Nephron progenitor cell (in vitro differentiated cells): Measurements from ENCODE around the gene DNAI7.

Experiments
- DNase-seq: peaks from one replicate; pipeline ENCODE4 v3.0.0; 2021
- H3K27ac Mint-ChIP-seq: 2 replicates; pipeline ENCODE4 v1.8.0; 2021; ENCODE audit warnings: mild to moderate bottlenecking, moderate library complexity, mixed read lengths
- H3K27me3 Mint-ChIP-seq: 2 replicates; pipeline ENCODE4 v1.8.0; 2021; ENCODE audit warnings: mild to moderate bottlenecking, low read depth, mixed read lengths; ENCODE audit not compliant: poor library complexity
- H3K36me3 Mint-ChIP-seq: 2 replicates; pipeline ENCODE4 v1.8.0; 2021; ENCODE audit warnings: low read depth, mixed read lengths
- H3K4me1 Mint-ChIP-seq: 2 replicates; pipeline ENCODE4 v1.8.0; 2021; ENCODE audit warnings: mixed read lengths
- H3K4me3 Mint-ChIP-seq: 2 replicates; pipeline ENCODE4 v1.8.0; 2021; ENCODE audit warnings: mild to moderate bottlenecking, moderate library complexity, mixed read lengths
- H3K9me3 Mint-ChIP-seq: 2 replicates; pipeline ENCODE4 v1.8.0; 2021; ENCODE audit warnings: mild to moderate bottlenecking, moderate library complexity, mixed read lengths
- CTCF ChIP-seq: fragments of 200-600 bp; sonication (generic); IDR thresholded peaks from 2 replicates; pipeline ENCODE4 v1.5.0; 2021; ENCODE audit warnings: antibody characterized with exemption

The DNAI7 gene

GRCh38 chr12:25195056-25195971 lies at the start of gene DNAI7, which contains the start of gene ETFRF1:
Gene DNAI7 (minus strand): TSS chr12:25195160. CDS start chr12:25195078, 82 bp downstream.
Gene ETFRF1 (plus strand): TSS chr12:25195237. CDS start chr12:25203957, 8,720 bp downstream.
- Mint-ChIP-seq H3K27me3 (peaks cover 7% of the 10 kb centered on the region), H3K27ac (peak within 1 kb of the TSS; percentile 99), H3K36me3 (peaks cover 4% of the 10 kb centered on the region), H3K9me3 (no peaks in the 10 kb centered on the region), H3K4me3 (peak within 1 kb of the TSS; percentile 98), H3K4me1 (peaks cover 26% of the 10 kb centered on the region)
- DNase-seq: peak; percentile 100
- TF ChIP-seq CTCF: no peak

- peaks cover 43% of the 10 kb centered on the region for H3K36me3 Mint-ChIP-seq
- no peak overlapping the region for H3K27ac Mint-ChIP-seq
- H3K27me3 Mint-ChIP-seq: no peaks in the 10 kb centered on the region
- TF ChIP-seq CTCF: no peak
- DNase-seq: no peak
- H3K4me3 Mint-ChIP-seq: no peak overlapping the region
- H3K4me1 Mint-ChIP-seq: peaks cover 9% of the 10 kb centered on the region
- H3K9me3 Mint-ChIP-seq: peaks cover 4% of the 10 kb centered on the region
Measured at GRCh38 chr12:25243680-25243990, 48.7 kb upstream of the DNAI7 start.

- Mint-ChIP-seq H3K27ac (no peak overlapping the region), H3K36me3 (peaks cover 41% of the 10 kb centered on the region), H3K27me3 (no peaks in the 10 kb centered on the region), H3K9me3 (peaks cover 4% of the 10 kb centered on the region), H3K4me3 (no peak overlapping the region), H3K4me1 (peaks cover 6% of the 10 kb centered on the region)
- TF ChIP-seq CTCF: no peak
- DNase-seq: no peak
Measured at GRCh38 chr12:25242981-25243679, 48.2 kb upstream of the DNAI7 start.

- peaks cover 6% of the 10 kb centered on the region for H3K4me1 Mint-ChIP-seq
- H3K36me3 Mint-ChIP-seq: peaks cover 45% of the 10 kb centered on the region
- H3K27me3 Mint-ChIP-seq: no peaks in the 10 kb centered on the region
- no peak overlapping the region for H3K27ac Mint-ChIP-seq
- DNase-seq: no peak
- H3K9me3 Mint-ChIP-seq: no peaks in the 10 kb centered on the region
- H3K4me3 Mint-ChIP-seq: no peak overlapping the region
- peak; percentile 61 for TF ChIP-seq CTCF
Measured at GRCh38 chr12:25241167-25242020, 46.4 kb upstream of the DNAI7 start.

GRCh38 chr12:25236626-25237025 lies 41.7 kb upstream of the DNAI7 start:
- no peak for DNase-seq
- TF ChIP-seq CTCF: no peak
- Mint-ChIP-seq H3K27me3 (no peaks in the 10 kb centered on the region), H3K27ac (no peak overlapping the region), H3K4me1 (no peaks in the 10 kb centered on the region), H3K36me3 (peaks cover 40% of the 10 kb centered on the region), H3K9me3 (no peaks in the 10 kb centered on the region), H3K4me3 (no peak overlapping the region)
